B cell (primary cell): ENCODE measurements around the gene MISP3. TPM values are rescaled to one million over a fixed set of nuclear protein-coding genes. Genes with fewer than 3 reads are reported as not detected.

Experiments used
- ATAC-seq: fragments of 200-7000 bp; cut with Tn5 transposase; one replicate; pipeline ENCODE4 v1.10.0; 2021; ENCODE audit warnings: low read depth, mild to moderate bottlenecking, moderate number of reproducible peaks, moderate library complexity
- CTCF ChIA-PET: fragments of 350-600 bp; sonication (Branson Sonifier 250); formaldehyde crosslinking; loops from one replicate; lab custom pipeline; 2021; ENCODE audit warnings: antibody characterized with exemption, inconsistent platforms; lab: Charles Lee
- POLR2A ChIA-PET: fragments of 350-600 bp; sonication (Branson Sonifier 250); formaldehyde crosslinking; loops from one replicate; lab custom pipeline; 2021; ENCODE audit warnings: antibody characterized with exemption; lab: Charles Lee
- DNase-seq: peaks from one replicate; pipeline ENCODE4 v3.0.0; 2013
- H2AFZ ChIP-seq: 2 replicates; pipeline ENCODE4 v1.6.1; 2012; ENCODE audit warnings: mild to moderate bottlenecking, low read depth, low read length; ENCODE audit not compliant: insufficient read depth, poor library complexity, severe bottlenecking
- H3K27ac ChIP-seq, 2 donors: 1 replicate in 1 of 2; 2 replicates in 1 of 2; pipeline ENCODE4 v1.5.1; 2012 to 2013; ENCODE audit warnings: low read length in 2 of 2, mild to moderate bottlenecking in 2 of 2, moderate library complexity in 1 of 2
- H3K27me3 ChIP-seq, 4 experiments: fragments of 200-600 bp in 1 of 4; sonication (generic) in 1 of 4; replicated peaks in 1 of 4; 1 replicate in 2 of 4; 2 replicates in 2 of 4; pipeline versions ENCODE4 v1.6.1 to v1.7.0; 2013 to 2016; ENCODE audit warnings: low read length in 3 of 4, mild to moderate bottlenecking in 2 of 4, mixed read lengths in 1 of 4, moderate library complexity in 1 of 4; ENCODE audit not compliant: insufficient read depth in 4 of 4, control insufficient read depth in 3 of 4; ENCODE audit errors: control extremely low read depth in 1 of 4
- H3K36me3 ChIP-seq, 2 experiments: replicated peaks in 1 of 2; 1 replicate in 1 of 2; 2 replicates in 1 of 2; pipeline versions ENCODE4 v1.6.1 to v1.7.1; 2013; ENCODE audit warnings: low read length in 1 of 2; ENCODE audit not compliant: insufficient read depth in 2 of 2, control insufficient read depth in 1 of 2; ENCODE audit errors: control extremely low read depth in 1 of 2, extremely low read depth in 1 of 2
- H3K4me1 ChIP-seq, 2 donors: fragments of 200-600 bp in 1 of 2; sonication (generic) in 1 of 2; 1 replicate in 1 of 2; 2 replicates in 1 of 2; pipeline versions ENCODE4 v1.5.1 to v1.6.1; 2013 to 2017; ENCODE audit warnings: low read length in 2 of 2; ENCODE audit not compliant: control insufficient read depth in 2 of 2, insufficient read depth in 2 of 2
- H3K4me2 ChIP-seq: replicated peaks from 2 replicates; pipeline ENCODE3; 2012; ENCODE audit warnings: mild to moderate bottlenecking, low read depth, low read length; ENCODE audit not compliant: poor library complexity, severe bottlenecking
- H3K4me3 ChIP-seq, 5 experiments: fragments of 200-600 bp in 1 of 5; sonication (generic) in 1 of 5; 1 replicate in 3 of 5; 2 replicates in 2 of 5; pipeline versions ENCODE4 v1.5.1 to v1.7.0; 2011 to 2016; ENCODE audit warnings: low read length in 4 of 5, mild to moderate bottlenecking in 4 of 5, low read depth in 2 of 5, control low read depth in 1 of 5, moderate library complexity in 1 of 5; ENCODE audit not compliant: insufficient read depth in 1 of 5; ENCODE audit errors: control extremely low read depth in 1 of 5, extremely low read depth in 1 of 5
- H3K79me2 ChIP-seq: fragments of 200-600 bp; sonication (generic); one replicate; pipeline ENCODE4 v1.6.0; 2016; ENCODE audit warnings: low read length; ENCODE audit not compliant: control insufficient read depth, insufficient read depth
- H3K9ac ChIP-seq: fragments of 200-600 bp; sonication (generic); 2 replicates; pipeline ENCODE4 v1.6.1; 2017; ENCODE audit warnings: mild to moderate bottlenecking, low read length, moderate library complexity
- H3K9me3 ChIP-seq, 3 donors: one replicate each; pipeline versions ENCODE4 v1.6.1 to v1.7.1; 2013; ENCODE audit warnings: low read length in 2 of 3; ENCODE audit not compliant: control insufficient read depth in 2 of 3, insufficient read depth in 1 of 3; ENCODE audit errors: control extremely low read depth in 1 of 3
- H4K20me1 ChIP-seq: 2 replicates; pipeline ENCODE4 v1.6.0; 2012; ENCODE audit warnings: mild to moderate bottlenecking, low read length; ENCODE audit not compliant: insufficient read depth, control insufficient read depth, poor library complexity, severe bottlenecking
- H3K27ac Mint-ChIP-seq: one replicate; pipeline ENCODE4 v1.8.0; 2021; ENCODE audit warnings: mixed read lengths
- H3K27me3 Mint-ChIP-seq: one replicate; pipeline ENCODE4 v1.8.0; 2021; ENCODE audit warnings: mixed read lengths
- H3K4me1 Mint-ChIP-seq: one replicate; pipeline ENCODE4 v1.8.0; 2021; ENCODE audit warnings: mixed read lengths
- H3K4me3 Mint-ChIP-seq: one replicate; pipeline ENCODE4 v1.8.0; 2021; ENCODE audit warnings: mixed read lengths
- H3K9me3 Mint-ChIP-seq: one replicate; pipeline ENCODE4 v1.8.0; 2022; ENCODE audit warnings: mixed read lengths; ENCODE audit not compliant: insufficient read depth
- CTCF ChIP-seq: fragments of 200-600 bp; IDR thresholded peaks from one replicate; pipeline ENCODE4 v1.8.0; 2022; ENCODE audit warnings: antibody characterized with exemption, mild to moderate bottlenecking
- EZH2 ChIP-seq: IDR thresholded peaks from 2 replicates; pipeline ENCODE4 v1.6.1; 2012; ENCODE audit warnings: borderline replicate concordance, low read depth, mild to moderate bottlenecking, moderate library complexity, low read length; ENCODE audit not compliant: insufficient read depth, poor library complexity, severe bottlenecking
- WGBS: methylation state at CpG from one replicate; pipeline ENCODE4 v1.1.5; 2013; ENCODE audit warnings: missing lambda C conversion rate; ENCODE audit not compliant: insufficient coverage; 5-methylcytosine and 5-hydroxymethylcytosine counted together
- intact Hi-C: fragments of 100-400 bp; cut with micrococcal nuclease; formaldehyde crosslinking; loops from one replicate; pipeline ENCODE4 v1.10.0; 2022
- polyA plus RNA-seq: library from polyadenylated mRNA; depleted of rRNA; stranded (reverse); fragments of >200 nt; gene quantifications from 2 replicates; pipeline ENCODE4 v1.2.3, GENCODE V29; 2012
- total RNA-seq, 2 donors: library from RNA; stranded (reverse); fragments of 120-200 nt in 1 of 2; gene quantifications; 1 replicate in 1 of 2; 2 replicates in 1 of 2; pipeline versions ENCODE4 v1.2.3 to v1.2.4, GENCODE V29; 2013 to 2022

The MISP3 gene
- total and polyA plus RNA-seq, 2 donors (not counting 1 experiment from before 2014, with no cell fraction given): 0.34 TPM

DNA sequence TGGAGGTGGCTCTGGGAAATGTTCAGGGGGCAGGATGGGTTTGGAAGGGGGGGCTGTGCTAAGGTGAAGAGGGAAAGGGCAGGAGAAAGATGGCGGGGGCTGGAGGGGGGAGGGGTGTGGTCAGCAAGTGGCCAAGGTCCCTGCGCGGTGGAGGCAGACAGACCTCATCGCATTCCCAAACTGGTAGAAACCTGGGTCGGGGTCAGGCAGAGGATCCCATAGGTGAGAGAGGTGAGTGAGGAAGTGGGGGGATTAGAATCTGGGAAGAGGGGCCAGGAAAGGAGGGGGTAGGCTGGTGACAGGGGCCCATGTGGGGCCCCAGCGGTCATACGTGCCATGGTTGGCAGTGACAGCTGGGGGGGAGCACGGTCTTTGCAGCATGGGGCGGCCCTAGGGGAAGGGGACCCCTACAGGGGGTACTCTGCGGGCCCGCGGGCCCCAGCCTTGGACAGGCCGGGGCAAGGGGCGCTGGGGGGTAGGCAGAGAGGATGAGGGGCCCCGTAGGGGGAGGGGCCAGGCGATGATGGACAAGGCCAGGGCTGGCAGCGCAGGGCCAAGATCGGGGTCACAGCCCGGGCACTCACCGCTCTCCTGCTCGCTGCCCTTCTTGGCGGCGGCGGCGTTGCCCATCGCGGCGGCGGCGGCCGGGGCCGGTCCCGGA is 44.5 kb downstream of the MISP3 start:
- intact Hi-C loops: loop anchor here (1.0 kb wide), 5 partner anchors 19 to 237 kb away; partner anchors contain the start of genes ASF1B and DCAF15
- peak overlapping the region; percentile 65 for H2AFZ ChIP-seq
- H3K27ac Mint-ChIP-seq: peak overlapping the region; percentile 74
- 1% methylated on average over 33 of the region's 33 CpGs for WGBS
- H3K4me3 ChIP-seq: peak overlapping the region; percentile 54 to 74 (median 66)
- ChIA-PET POLR2A (interaction anchor here (0.6 to 1.7 kb wide), 5 partner anchors 20 to 298 kb away, joined by 3 to 6 read pairs (median 5); partner anchors contain the start of gene ASF1B), CTCF (interaction anchor here (0.6 to 2.6 kb wide), 3 partner anchors 20 to 297 kb away, joined by 3 to 12 read pairs (median 6); partner anchors contain the start of gene ASF1B)
- peaks cover 0 to 2% of the 10 kb centered on the region in 2 experiments for H3K36me3 ChIP-seq
- peak overlapping the region; percentile 76 for H3K9ac ChIP-seq
- peak; percentile 51 for DNase-seq
- peaks cover 45% of the 10 kb centered on the region for H4K20me1 ChIP-seq
- H3K4me2 ChIP-seq: peak overlapping the region; percentile 96
- ATAC-seq: no peak
- H3K4me3 Mint-ChIP-seq: peak overlapping the region; percentile 92
- no peaks in the 10 kb centered on the region for H3K27me3 ChIP-seq
- H3K27me3 Mint-ChIP-seq: no peaks in the 10 kb centered on the region
- H3K27ac ChIP-seq: peak overlapping the region in 1 of 2 donors; percentile 52
- H3K9me3 Mint-ChIP-seq: no peaks in the 10 kb centered on the region
- TF ChIP-seq CTCF: no peak
- TF ChIP-seq EZH2: no peak
- peaks cover 39% of the 10 kb centered on the region for H3K4me1 Mint-ChIP-seq
- H3K79me2 ChIP-seq: peaks cover 45% of the 10 kb centered on the region
- no peaks in the 10 kb centered on the region for H3K9me3 ChIP-seq
- H3K4me1 ChIP-seq: peaks cover 36 to 38% of the 10 kb centered on the region in 2 donors
